Stomach (tissue), 4 donors: ENCODE measurements around the gene EGFLAM.

Source experiments
- EP300 ChIP-seq: sonication (generic); formaldehyde crosslinking; IDR thresholded peaks from one replicate; pipeline ENCODE4 v1.6.1; 2017; ENCODE audit warnings: antibody characterized with exemption
- POLR2A ChIP-seq, 4 donors: fragments of 450-650 bp; IDR thresholded peaks; one replicate each; pipeline ENCODE4 v1.6.1; 2016; ENCODE audit warnings: antibody characterized with exemption in 4 of 4, control low read depth in 2 of 4, mild to moderate bottlenecking in 1 of 4, moderate library complexity in 1 of 4
- POLR2AphosphoS5 ChIP-seq, 3 donors: sonication (generic); formaldehyde crosslinking; IDR thresholded peaks; one replicate each; pipeline ENCODE4 v1.6.1; 2016; ENCODE audit warnings: antibody characterized with exemption in 3 of 3
- TF ChIP-seq, protein P1 (sequence below), 7 experiments: fragments of 450-650 bp in 4 of 7; fragments of 200-600 bp in 3 of 7; sonication (generic) in 3 of 7; IDR thresholded peaks; one replicate each; pipeline ENCODE4 v1.5.1; 2016 to 2019; ENCODE audit warnings: antibody characterized with exemption in 7 of 7, control low read depth in 2 of 7, mild to moderate bottlenecking in 1 of 7

DNA sequence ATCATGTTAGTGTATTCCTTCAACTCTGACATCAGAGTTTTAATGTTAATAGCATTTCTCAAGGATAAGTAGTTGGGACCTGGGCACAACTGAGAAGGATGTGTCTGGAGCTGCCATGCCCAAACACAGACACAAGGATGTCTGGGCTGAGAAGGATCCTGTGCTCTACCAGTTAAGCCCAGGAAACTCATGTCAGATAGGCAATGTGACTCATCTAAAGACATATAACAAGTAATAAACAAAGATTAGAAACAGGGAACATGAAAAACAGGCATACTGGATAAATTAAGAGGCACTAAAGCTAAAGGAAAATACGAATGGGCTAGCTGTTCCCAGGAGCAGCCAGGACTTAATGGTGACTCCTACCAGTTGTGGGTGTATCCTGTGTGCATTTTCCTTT lies 9.1 kb upstream of the EGFLAM start:
- no peak for TF ChIP-seq POLR2A (IDR thresholded peaks at IDR 0.05)
- no peak for TF ChIP-seq POLR2AphosphoS5 (IDR thresholded peaks at IDR 0.05)
- TF ChIP-seq, protein P1, sequence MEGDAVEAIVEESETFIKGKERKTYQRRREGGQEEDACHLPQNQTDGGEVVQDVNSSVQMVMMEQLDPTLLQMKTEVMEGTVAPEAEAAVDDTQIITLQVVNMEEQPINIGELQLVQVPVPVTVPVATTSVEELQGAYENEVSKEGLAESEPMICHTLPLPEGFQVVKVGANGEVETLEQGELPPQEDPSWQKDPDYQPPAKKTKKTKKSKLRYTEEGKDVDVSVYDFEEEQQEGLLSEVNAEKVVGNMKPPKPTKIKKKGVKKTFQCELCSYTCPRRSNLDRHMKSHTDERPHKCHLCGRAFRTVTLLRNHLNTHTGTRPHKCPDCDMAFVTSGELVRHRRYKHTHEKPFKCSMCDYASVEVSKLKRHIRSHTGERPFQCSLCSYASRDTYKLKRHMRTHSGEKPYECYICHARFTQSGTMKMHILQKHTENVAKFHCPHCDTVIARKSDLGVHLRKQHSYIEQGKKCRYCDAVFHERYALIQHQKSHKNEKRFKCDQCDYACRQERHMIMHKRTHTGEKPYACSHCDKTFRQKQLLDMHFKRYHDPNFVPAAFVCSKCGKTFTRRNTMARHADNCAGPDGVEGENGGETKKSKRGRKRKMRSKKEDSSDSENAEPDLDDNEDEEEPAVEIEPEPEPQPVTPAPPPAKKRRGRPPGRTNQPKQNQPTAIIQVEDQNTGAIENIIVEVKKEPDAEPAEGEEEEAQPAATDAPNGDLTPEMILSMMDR (IDR thresholded peaks at IDR 0.05), result no peak
- no peak for TF ChIP-seq EP300
